HCT116 (cell line): ENCODE measurements around the gene CCDC9.

Experiments
- ATF3 ChIP-seq: IDR thresholded peaks from 2 replicates; pipeline ENCODE4 v1.6.1; 2012
- POLR2A ChIP-seq: IDR thresholded peaks from 2 replicates; pipeline ENCODE4 v1.7.0; 2011; ENCODE audit warnings: borderline replicate concordance; ENCODE audit not compliant: insufficient read depth, insufficient read length; ENCODE audit errors: extremely low read depth
- POLR2AphosphoS5 ChIP-seq: IDR thresholded peaks from 2 replicates; pipeline ENCODE4 v1.6.1; 2011; ENCODE audit warnings: mild to moderate bottlenecking, low read depth, low read length, moderate library complexity
- SIN3A ChIP-seq: IDR thresholded peaks from 2 replicates; pipeline ENCODE4 v1.6.1; 2012; ENCODE audit warnings: low read depth
- SP1 ChIP-seq: IDR thresholded peaks from 2 replicates; pipeline ENCODE4 v1.6.1; 2012; ENCODE audit warnings: low read depth
- TCF7L2 ChIP-seq: IDR thresholded peaks from 2 replicates; pipeline ENCODE4 v1.7.0; 2011; ENCODE audit warnings: borderline replicate concordance, inconsistent platforms; ENCODE audit not compliant: insufficient read depth, insufficient read length; ENCODE audit errors: extremely low read depth
- ZNF274 ChIP-seq: fragments of 200-500 bp; sonication (Bioruptor generic); IDR thresholded peaks from 2 replicates; pipeline ENCODE4 v1.6.1; 2014; ENCODE audit warnings: mild to moderate bottlenecking, low read depth, low read length, inconsistent platforms
- TF ChIP-seq, protein P1 (sequence below), 3 experiments: fragments of 200-600 bp in 1 of 3; sonication (generic) in 1 of 3; IDR thresholded peaks in 2 of 3; conservative IDR thresholded peaks in 1 of 3; 2 replicates each; pipeline ENCODE4 v1.5.1; 2012 to 2017; ENCODE audit warnings: low read depth in 2 of 3, low read length in 2 of 3, antibody characterized with exemption in 1 of 3, borderline replicate concordance in 1 of 3, control low read depth in 1 of 3, mild to moderate bottlenecking in 1 of 3, mixed read lengths in 1 of 3, mixed run types in 1 of 3, moderate library complexity in 1 of 3; ENCODE audit not compliant: insufficient read depth in 1 of 3

GRCh38 chr19:47221890-47222289 is 34.4 kb upstream of the CCDC9 start:
- TF ChIP-seq SP1 (no peak), SIN3A (no peak), TCF7L2 (no peak), ATF3 (no peak), POLR2A (no peak), POLR2AphosphoS5 (no peak), ZNF274 (no peak)
- TF ChIP-seq, protein P1, sequence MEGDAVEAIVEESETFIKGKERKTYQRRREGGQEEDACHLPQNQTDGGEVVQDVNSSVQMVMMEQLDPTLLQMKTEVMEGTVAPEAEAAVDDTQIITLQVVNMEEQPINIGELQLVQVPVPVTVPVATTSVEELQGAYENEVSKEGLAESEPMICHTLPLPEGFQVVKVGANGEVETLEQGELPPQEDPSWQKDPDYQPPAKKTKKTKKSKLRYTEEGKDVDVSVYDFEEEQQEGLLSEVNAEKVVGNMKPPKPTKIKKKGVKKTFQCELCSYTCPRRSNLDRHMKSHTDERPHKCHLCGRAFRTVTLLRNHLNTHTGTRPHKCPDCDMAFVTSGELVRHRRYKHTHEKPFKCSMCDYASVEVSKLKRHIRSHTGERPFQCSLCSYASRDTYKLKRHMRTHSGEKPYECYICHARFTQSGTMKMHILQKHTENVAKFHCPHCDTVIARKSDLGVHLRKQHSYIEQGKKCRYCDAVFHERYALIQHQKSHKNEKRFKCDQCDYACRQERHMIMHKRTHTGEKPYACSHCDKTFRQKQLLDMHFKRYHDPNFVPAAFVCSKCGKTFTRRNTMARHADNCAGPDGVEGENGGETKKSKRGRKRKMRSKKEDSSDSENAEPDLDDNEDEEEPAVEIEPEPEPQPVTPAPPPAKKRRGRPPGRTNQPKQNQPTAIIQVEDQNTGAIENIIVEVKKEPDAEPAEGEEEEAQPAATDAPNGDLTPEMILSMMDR (IDR thresholded peaks at IDR 0.05 in 2 of 3, conservative IDR thresholded peaks at IDR 0.05 in 1 of 3; ENCODE audit: borderline replicate concordance in 1 of 3, insufficient read depth in 1 of 3, low read depth in 2 of 3, low read length in 2 of 3) = no peak
